ENCODE results near the gene GNAI1.

DNA sequence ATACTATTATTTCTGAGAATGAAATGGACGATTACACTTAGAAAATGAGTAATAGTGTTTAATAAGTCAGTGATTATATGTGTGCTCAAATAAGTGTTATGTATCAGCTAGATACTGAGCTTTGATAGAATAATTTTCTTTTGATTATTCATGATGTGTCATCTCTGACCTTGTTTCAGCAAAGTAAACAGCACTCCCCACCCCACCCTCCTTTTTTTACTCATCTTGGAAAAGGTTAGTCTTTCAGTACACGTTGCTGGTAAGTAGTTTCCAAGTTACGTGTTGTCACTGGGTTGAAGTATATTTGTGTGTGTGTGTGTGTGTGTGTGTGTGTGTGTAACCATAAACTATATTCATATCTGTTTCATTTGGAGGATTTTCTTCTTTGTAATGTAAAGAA, 84.1 kb downstream of the GNAI1 start:
- TF ChIP-seq, protein P1, sequence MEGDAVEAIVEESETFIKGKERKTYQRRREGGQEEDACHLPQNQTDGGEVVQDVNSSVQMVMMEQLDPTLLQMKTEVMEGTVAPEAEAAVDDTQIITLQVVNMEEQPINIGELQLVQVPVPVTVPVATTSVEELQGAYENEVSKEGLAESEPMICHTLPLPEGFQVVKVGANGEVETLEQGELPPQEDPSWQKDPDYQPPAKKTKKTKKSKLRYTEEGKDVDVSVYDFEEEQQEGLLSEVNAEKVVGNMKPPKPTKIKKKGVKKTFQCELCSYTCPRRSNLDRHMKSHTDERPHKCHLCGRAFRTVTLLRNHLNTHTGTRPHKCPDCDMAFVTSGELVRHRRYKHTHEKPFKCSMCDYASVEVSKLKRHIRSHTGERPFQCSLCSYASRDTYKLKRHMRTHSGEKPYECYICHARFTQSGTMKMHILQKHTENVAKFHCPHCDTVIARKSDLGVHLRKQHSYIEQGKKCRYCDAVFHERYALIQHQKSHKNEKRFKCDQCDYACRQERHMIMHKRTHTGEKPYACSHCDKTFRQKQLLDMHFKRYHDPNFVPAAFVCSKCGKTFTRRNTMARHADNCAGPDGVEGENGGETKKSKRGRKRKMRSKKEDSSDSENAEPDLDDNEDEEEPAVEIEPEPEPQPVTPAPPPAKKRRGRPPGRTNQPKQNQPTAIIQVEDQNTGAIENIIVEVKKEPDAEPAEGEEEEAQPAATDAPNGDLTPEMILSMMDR (IDR thresholded peaks at IDR 0.05) = no peak
- TF ChIP-seq POLR2A (IDR thresholded peaks at IDR 0.05) = no peak

Measured in uterus (tissue), 2 donors.